Measurements from ENCODE around the gene ARHGAP44. TPM values are rescaled to one million over a fixed set of nuclear protein-coding genes. Genes with fewer than 3 reads are reported as not detected.

The ARHGAP44 gene
- total and polyA plus RNA-seq, 2 donors (not counting 1 experiment from before 2014, with no cell fraction given), result 0.78 to 11.6 TPM

DNA sequence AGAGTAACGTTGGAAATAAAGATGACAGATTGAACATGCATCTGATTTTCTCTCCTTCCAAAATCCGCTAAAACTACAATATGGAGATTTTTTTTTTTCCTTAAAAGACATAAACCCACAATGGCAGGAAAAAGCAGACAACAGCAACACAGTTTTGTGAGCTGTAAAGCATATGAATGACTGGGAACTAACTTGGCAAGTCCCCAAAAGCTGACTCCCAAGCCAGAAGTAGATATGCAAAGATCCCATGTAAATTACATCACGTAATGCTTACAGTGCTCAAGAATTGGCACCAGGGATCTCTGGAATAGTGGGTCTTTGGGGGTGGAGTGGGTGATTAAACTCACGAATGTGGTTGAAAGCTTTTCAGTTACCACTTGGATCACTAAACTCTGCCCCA, 121.9 kb downstream of the ARHGAP44 start:
- Mint-ChIP-seq H3K4me1 (no peaks in the 10 kb centered on the region), H3K9me3 (ENCODE audit: insufficient read depth) (peaks cover 6% of the 10 kb centered on the region), H3K4me3 (no peak overlapping the region), H3K27me3 (no peaks in the 10 kb centered on the region), H3K27ac (no peak overlapping the region)
- Histone ChIP-seq H3K4me1 (ENCODE audit: control insufficient read depth in 2 of 2, insufficient read depth in 2 of 2, low read length in 2 of 2) (no peaks in the 10 kb centered on the region), H4K20me1 (ENCODE audit: control insufficient read depth, insufficient read depth, low read length, poor library complexity, severe bottlenecking) (no peaks in the 10 kb centered on the region), H3K79me2 (ENCODE audit: control insufficient read depth, insufficient read depth, low read length) (no peaks in the 10 kb centered on the region), H2AFZ (ENCODE audit: insufficient read depth, low read depth, low read length, poor library complexity, severe bottlenecking) (no peak overlapping the region), H3K9me3 (ENCODE audit: control extremely low read depth in 1 of 3, control insufficient read depth in 2 of 3, insufficient read depth in 1 of 3, low read length in 2 of 3) (peaks cover 0 to 5% (median 5%) of the 10 kb centered on the region in 3 donors), H3K27ac (ENCODE audit: low read length in 2 of 2) (no peak overlapping the region), H3K27me3 (replicated peaks in 1 of 4; ENCODE audit: control extremely low read depth in 1 of 4, control insufficient read depth in 3 of 4, insufficient read depth in 4 of 4, low read length in 3 of 4) (no peaks in the 10 kb centered on the region), H3K9ac (ENCODE audit: low read length) (no peak overlapping the region), H3K36me3 (replicated peaks in 1 of 2; ENCODE audit: control extremely low read depth in 1 of 2, control insufficient read depth in 1 of 2, extremely low read depth in 1 of 2, insufficient read depth in 2 of 2, low read length in 1 of 2) (no peaks in the 10 kb centered on the region), H3K4me2 (replicated peaks; ENCODE audit: low read depth, low read length, poor library complexity, severe bottlenecking) (no peak overlapping the region), H3K4me3 (ENCODE audit: control extremely low read depth in 1 of 5, extremely low read depth in 1 of 5, insufficient read depth in 1 of 5, low read depth in 2 of 5, low read length in 4 of 5) (no peak overlapping the region)
- ChIA-PET CTCF (no interaction called here), POLR2A (no interaction called here)
- no peak for ATAC-seq (ENCODE audit: low read depth)
- TF ChIP-seq, protein P1, sequence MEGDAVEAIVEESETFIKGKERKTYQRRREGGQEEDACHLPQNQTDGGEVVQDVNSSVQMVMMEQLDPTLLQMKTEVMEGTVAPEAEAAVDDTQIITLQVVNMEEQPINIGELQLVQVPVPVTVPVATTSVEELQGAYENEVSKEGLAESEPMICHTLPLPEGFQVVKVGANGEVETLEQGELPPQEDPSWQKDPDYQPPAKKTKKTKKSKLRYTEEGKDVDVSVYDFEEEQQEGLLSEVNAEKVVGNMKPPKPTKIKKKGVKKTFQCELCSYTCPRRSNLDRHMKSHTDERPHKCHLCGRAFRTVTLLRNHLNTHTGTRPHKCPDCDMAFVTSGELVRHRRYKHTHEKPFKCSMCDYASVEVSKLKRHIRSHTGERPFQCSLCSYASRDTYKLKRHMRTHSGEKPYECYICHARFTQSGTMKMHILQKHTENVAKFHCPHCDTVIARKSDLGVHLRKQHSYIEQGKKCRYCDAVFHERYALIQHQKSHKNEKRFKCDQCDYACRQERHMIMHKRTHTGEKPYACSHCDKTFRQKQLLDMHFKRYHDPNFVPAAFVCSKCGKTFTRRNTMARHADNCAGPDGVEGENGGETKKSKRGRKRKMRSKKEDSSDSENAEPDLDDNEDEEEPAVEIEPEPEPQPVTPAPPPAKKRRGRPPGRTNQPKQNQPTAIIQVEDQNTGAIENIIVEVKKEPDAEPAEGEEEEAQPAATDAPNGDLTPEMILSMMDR (IDR thresholded peaks at IDR 0.05), result no peak
- TF ChIP-seq EZH2 (IDR thresholded peaks at IDR 0.05; ENCODE audit: borderline replicate concordance, insufficient read depth, low read depth, low read length, poor library complexity, severe bottlenecking), result no peak
- DNase-seq, result no peak
- intact Hi-C loops (cut with micrococcal nuclease), result no loop called here
- 60% methylated on average over 1 of the region's 4 CpGs for WGBS (ENCODE audit: insufficient coverage)

DNA sequence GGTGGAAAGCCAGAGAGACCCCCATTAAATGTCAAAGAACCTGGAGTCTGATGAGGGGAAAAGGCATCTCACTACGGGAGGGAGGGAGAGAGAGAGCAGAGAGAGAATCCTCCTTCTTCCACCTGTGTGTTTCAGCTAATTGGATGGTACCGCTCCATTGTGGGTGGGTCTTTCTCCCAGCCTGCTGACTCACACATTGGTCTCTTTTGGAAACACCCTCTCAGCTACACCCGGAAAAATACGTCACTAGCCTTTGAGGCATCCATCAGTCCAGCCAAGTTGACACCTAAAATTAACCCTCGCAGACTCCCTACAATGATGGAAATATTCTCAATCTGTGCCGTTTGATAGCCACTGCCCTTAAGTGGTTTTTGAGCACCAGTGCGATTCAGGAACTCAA, 128.1 kb downstream of the ARHGAP44 start:
- no peaks in the 10 kb centered on the region for H3K36me3 ChIP-seq (replicated peaks in 1 of 2; ENCODE audit: control extremely low read depth in 1 of 2, control insufficient read depth in 1 of 2, extremely low read depth in 1 of 2, insufficient read depth in 2 of 2, low read length in 1 of 2)
- H3K4me3 ChIP-seq (ENCODE audit: control extremely low read depth in 1 of 5, extremely low read depth in 1 of 5, insufficient read depth in 1 of 5, low read depth in 2 of 5, low read length in 4 of 5), result no peak overlapping the region
- ChIA-PET POLR2A (no interaction called here), CTCF (no interaction called here)
- Mint-ChIP-seq H3K27ac (no peak overlapping the region), H3K9me3 (ENCODE audit: insufficient read depth) (no peaks in the 10 kb centered on the region), H3K4me1 (no peaks in the 10 kb centered on the region), H3K27me3 (no peaks in the 10 kb centered on the region), H3K4me3 (no peak overlapping the region)
- no peak for DNase-seq
- H3K27me3 ChIP-seq (replicated peaks in 1 of 4; ENCODE audit: control extremely low read depth in 1 of 4, control insufficient read depth in 3 of 4, insufficient read depth in 4 of 4, low read length in 3 of 4), result no peaks in the 10 kb centered on the region
- intact Hi-C loops (cut with micrococcal nuclease), result no loop called here
- 97% methylated on average over 6 of the region's 7 CpGs for whole genome bisulfite sequencing (ENCODE audit: insufficient coverage)
- no peaks in the 10 kb centered on the region for H3K4me1 ChIP-seq (ENCODE audit: control insufficient read depth in 2 of 2, insufficient read depth in 2 of 2, low read length in 2 of 2)
- no peaks in the 10 kb centered on the region for H4K20me1 ChIP-seq (ENCODE audit: control insufficient read depth, insufficient read depth, low read length, poor library complexity, severe bottlenecking)
- ATAC-seq (ENCODE audit: low read depth), result no peak
- no peak overlapping the region for H3K9ac ChIP-seq (ENCODE audit: low read length)
- no peak overlapping the region for H3K27ac ChIP-seq (ENCODE audit: low read length in 2 of 2)
- H3K4me2 ChIP-seq (replicated peaks; ENCODE audit: low read depth, low read length, poor library complexity, severe bottlenecking), result no peak overlapping the region
- no peak overlapping the region for H2AFZ ChIP-seq (ENCODE audit: insufficient read depth, low read depth, low read length, poor library complexity, severe bottlenecking)
- no peaks in the 10 kb centered on the region for H3K79me2 ChIP-seq (ENCODE audit: control insufficient read depth, insufficient read depth, low read length)
- no peak for TF ChIP-seq EZH2 (IDR thresholded peaks at IDR 0.05; ENCODE audit: borderline replicate concordance, insufficient read depth, low read depth, low read length, poor library complexity, severe bottlenecking)
- TF ChIP-seq, protein P1 (IDR thresholded peaks at IDR 0.05), result no peak
- H3K9me3 ChIP-seq (ENCODE audit: control extremely low read depth in 1 of 3, control insufficient read depth in 2 of 3, insufficient read depth in 1 of 3, low read length in 2 of 3), result no peaks in the 10 kb centered on the region

Data from B cell (primary cell).